HG03575 (cell line): ENCODE data around the gene ATL3.
"Not testable (repeated sequence)": the region's sequence is repeated elsewhere in the genome, so short reads cannot be mapped to it uniquely, and the experiment has no call there.

Experiments used
- ATAC-seq: cut with Tn5 transposase; IDR thresholded peaks from one replicate; pipeline ENCODE4 v1.9.1; 2021; ENCODE audit not compliant: unreplicated experiment, insufficient number of reproducible peaks, low FRiP score; ENCODE audit errors: extremely low read depth

Gene ATL3

GRCh38 chr11:63682066-63683021 is 11.2 kb upstream of the ATL3 start:
- ATAC-seq: no peak

- peak; percentile 66 for ATAC-seq
Measured at GRCh38 chr11:63681321-63682065, 10.3 kb upstream of the ATL3 start, which contains the start of gene RTN3. Gene RTN3 (plus strand): TSS chr11:63681500. CDS start chr11:63681637, 137 bp downstream.

GRCh38 chr11:63680834-63681320 is 9.7 kb upstream of the ATL3 start:
- no peak for ATAC-seq

GRCh38 chr11:63673579-63673978 is 2.4 kb upstream of the ATL3 start:
- no peak for ATAC-seq

- ATAC-seq: no peak
Measured at GRCh38 chr11:63672936-63673539, 1.9 kb upstream of the ATL3 start.

GRCh38 chr11:63672156-63672463 is 934 bp upstream of the ATL3 start:
- ATAC-seq: no peak

GRCh38 chr11:63670433-63671321 is 499 bp downstream of the ATL3 start:
- no peak for ATAC-seq

- ATAC-seq: no peak
Measured at GRCh38 chr11:63670096-63670432, 1.1 kb downstream of the ATL3 start.

- no peak for ATAC-seq
Measured at GRCh38 chr11:63667995-63668795, 3.0 kb downstream of the ATL3 start.

GRCh38 chr11:63666874-63667273 is 4.3 kb downstream of the ATL3 start:
- ATAC-seq: no peak

- ATAC-seq: no peak
Measured at GRCh38 chr11:63663809-63664208, 7.4 kb downstream of the ATL3 start.

GRCh38 chr11:63660972-63661371 is 10.2 kb downstream of the ATL3 start:
- no peak for ATAC-seq

- ATAC-seq: no peak
Measured at GRCh38 chr11:63652671-63653070, 18.5 kb downstream of the ATL3 start.

GRCh38 chr11:63643205-63643604 is 28.0 kb downstream of the ATL3 start:
- no peak for ATAC-seq

GRCh38 chr11:63641727-63642126 is 29.4 kb downstream of the ATL3 start:
- no peak for ATAC-seq

- no peak for ATAC-seq
Measured at GRCh38 chr11:63639199-63639832, 31.9 kb downstream of the ATL3 start.

GRCh38 chr11:63638436-63638835 is 32.7 kb downstream of the ATL3 start:
- not testable (repeated sequence) for ATAC-seq
